ENCODE results near the gene CCNI2. TPM values are rescaled to one million over a fixed set of nuclear protein-coding genes. Genes with fewer than 3 reads are reported as not detected.

CCNI2 gene
- total RNA-seq, 1 donor from 2014 or later = 8.6 TPM

DNA sequence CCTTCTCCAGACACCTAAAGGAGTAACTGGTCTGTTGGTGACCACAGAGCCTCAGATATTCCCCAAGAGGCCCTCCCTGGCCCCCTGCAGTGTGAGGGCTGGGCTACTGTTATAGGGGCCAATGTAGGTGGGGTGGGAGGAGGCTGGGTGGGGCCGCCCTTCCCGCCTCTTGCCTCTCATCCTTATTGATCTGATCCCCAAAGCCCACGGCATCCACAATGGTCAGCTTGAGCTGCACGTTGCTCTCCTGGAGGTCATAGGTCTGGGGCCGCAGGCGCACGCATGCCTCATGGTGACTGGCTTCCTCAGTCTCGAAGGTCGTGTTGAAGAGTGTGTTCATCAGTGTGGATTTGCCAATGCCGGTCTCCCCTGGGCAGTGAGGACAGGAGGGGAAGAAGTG is 16.8 kb downstream of the CCNI2 start:
- intact Hi-C loops (cut with micrococcal nuclease) = no loop called here

DNA sequence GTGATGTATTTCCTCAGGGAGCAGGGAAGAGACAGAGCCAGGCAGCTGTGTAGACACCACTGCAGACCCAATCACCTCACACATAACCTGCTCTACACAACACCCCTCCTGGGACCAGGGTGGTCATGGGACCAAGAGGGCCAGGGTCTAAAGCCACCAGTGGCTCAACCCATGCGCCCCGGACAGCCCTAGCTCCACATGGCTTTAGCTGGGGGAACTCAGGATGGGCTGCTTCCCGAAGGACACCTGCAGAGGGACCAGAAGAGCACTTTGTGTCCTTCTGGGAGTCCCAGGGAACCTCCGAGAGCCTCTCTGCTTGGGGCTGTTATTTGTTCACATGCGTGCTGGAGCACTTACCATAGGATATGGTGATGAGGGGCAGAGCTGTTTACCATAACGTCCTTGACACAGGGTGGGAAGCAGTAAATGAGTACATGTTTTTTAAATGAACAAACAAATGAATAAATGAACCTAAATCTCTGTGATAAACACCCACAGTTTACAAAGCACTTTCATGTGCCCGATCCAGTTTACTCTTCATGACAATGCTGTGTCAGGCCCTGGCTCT is 17.5 kb downstream of the CCNI2 start:
- intact Hi-C loops (cut with micrococcal nuclease) = no loop called here

DNA sequence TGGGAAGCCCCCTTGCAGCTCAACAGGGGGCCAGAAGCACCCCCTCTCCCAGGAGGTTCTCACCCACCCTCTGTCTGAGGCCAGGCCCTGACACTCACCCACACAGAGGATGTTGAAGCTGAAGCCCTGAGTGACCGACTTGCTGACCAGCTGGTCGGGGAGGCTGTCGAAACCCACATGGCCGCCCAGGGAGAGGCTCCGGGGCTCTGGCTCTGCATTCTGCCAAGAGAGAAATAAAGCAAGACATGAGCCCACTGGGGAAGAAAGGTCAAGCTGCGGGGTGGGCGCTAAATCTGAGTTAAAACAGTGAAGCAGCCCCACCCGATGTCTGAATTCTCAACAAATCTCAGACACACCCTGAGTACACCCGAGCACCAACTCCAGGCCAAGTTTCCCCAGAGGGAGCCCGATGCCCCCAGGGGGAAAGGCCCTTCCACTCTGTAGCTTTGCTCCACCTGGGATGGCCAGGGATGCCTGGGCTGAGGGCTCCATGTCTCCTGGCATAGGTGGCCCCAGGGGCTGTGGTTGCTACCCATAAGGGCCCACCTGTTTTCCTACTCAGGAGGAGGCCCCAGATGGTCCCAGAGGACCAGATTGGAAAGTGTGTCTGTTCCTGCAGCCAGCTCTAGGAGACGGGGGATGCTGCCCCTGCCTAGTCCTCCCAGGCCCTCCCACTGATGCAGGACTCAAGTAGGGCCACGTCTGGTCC is 18.2 kb downstream of the CCNI2 start:
- intact Hi-C loops (cut with micrococcal nuclease) = no loop called here

DNA sequence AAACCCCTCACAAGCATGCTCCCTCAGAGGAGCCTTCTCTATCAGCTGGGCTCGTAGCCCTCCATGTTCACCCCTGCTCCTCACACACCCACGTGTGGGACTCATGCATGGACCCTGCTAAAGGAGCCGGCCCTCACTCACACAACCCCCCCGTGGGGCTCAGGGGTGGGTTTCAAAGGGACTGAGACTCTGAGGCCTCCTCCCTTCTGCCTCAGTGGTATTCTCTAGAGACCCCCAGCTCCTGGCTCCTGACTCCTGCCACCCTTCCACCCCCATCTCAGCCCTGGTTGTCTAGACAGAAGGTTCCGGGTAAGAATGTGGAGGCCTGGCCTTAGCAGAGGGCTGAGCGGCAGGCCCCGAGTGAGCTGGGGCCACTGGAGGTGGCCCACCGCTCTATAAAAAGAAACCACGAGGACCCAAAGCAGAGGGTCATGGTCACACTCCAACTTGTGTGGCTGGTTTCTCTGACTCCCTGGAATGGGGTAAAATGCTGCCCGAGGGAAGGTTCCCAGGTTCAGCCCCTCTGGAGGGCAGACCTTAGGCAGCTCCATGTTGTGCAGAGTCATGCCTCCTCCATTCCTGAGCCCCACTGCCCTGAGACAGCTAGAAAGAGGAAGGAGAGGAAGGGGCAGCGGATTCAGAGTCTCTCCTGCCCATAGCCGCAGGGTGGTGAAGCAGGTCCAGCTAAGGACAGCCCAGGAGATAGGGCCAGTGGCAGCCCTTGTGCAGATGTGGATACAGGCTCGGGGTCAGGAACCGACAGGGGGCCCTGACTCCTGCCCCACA is 19.0 kb downstream of the CCNI2 start:
- intact Hi-C loops (cut with micrococcal nuclease) = no loop called here

DNA sequence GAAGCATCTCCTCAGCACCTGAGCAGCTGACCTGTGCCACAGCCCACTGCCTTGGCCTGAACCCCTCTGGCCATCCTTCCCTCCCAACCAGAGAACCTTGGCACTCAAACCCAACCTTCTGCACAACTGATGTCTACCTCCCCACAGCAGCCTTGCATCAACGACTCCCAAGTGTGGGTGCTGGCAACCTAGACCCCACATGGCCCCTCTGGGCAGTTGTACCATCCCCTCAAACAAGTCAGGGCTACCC is 19.5 kb downstream of the CCNI2 start:
- intact Hi-C loops (cut with micrococcal nuclease) = no loop called here

DNA sequence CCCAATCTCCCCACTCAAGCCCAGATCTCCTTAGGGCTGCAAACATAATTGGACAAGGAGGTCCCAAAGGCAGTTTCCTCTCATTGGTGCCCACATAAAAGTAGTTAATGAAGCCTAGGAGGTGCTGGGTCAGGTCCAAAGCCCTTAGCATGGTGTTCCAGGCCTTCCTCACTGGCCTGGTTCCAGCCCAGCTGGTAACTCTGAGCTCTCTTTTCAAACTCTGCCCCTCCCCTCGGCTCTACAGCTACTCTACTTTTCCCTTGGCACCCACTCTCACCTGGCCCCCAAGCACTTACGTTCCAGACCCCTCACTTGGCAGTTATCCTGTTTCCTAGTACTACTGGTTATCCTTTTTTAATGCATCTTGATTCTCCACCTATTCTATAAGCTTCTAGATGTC is 19.9 kb downstream of the CCNI2 start:
- intact Hi-C loops (cut with micrococcal nuclease) = no loop called here

DNA sequence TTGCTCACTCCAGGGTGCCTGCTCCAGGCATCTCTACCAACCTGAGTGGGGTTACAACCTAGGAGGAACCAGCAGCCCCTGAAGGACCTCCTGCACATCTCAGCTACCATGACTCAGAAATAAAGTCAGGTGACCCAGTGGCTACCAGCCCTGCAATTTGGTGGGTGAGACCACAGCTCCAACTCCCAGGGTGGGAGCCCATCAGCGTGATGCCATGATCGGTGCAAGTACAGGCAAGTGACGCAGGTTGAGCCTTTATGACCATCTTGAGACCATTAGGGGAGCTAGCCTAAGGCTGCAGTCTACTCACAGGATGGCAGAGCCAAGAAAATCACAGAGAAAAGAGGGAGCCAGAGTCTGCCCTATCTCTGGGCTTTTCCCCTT is 21.3 kb downstream of the CCNI2 start:
- intact Hi-C loops (cut with micrococcal nuclease) = no loop called here

DNA sequence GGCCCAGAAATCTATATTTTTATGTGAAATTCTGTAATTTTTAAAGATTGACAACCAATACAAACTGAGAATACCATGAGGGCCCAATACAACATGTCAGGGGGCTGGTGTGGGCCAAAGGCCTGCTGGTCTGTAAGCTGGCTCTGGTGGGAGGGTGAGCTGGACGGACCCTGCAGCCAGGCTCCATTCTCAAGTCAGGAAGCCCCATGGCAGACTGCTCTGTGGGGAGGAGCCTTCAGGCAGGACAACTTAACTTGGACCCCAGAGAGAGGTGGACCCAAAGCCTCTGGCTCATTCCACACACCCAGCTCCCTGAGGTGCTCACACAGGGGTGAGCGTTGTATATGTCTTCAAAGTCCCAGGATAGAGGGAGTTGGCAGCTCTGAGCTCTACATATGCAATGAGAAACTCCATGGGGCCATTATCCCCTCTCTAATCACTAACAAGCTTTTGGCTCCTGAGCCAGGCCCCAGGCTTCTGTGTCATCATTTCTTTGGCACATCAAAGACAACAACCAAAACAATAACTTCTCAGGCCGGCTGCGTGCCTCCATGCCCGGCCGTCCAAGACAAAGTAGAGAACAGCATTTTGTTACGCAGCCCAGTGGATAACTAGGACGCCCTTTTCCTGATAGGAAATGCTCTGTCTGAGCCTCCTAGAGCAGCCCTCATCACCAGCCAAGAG is 23.4 kb downstream of the CCNI2 start:
- intact Hi-C loops (cut with micrococcal nuclease) = no loop called here

DNA sequence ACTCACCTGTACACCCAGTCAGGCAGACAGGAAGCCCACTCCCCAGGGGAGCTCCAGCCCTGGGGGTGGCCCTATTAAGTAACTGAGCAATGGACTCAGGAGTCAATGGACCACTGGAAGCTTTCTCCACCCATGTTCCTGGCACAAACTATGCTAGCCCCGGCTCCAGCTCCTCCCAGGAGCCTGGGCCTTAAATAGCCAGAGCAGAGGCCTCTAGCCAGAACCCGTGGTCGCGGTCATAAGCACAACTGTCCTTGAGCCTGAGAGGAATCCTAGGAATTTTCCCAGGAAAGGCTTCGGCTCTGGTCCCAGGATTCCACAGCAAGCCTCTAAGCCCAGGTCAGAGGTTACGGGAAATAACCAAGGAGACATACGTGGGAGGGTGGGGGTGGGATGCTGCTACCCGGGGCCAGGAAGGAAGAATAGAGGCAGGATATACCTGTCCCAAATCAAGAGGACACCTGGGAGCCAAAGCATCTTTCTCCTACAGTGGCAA is 24.3 kb downstream of the CCNI2 start:
- intact Hi-C loops (cut with micrococcal nuclease) = no loop called here

DNA sequence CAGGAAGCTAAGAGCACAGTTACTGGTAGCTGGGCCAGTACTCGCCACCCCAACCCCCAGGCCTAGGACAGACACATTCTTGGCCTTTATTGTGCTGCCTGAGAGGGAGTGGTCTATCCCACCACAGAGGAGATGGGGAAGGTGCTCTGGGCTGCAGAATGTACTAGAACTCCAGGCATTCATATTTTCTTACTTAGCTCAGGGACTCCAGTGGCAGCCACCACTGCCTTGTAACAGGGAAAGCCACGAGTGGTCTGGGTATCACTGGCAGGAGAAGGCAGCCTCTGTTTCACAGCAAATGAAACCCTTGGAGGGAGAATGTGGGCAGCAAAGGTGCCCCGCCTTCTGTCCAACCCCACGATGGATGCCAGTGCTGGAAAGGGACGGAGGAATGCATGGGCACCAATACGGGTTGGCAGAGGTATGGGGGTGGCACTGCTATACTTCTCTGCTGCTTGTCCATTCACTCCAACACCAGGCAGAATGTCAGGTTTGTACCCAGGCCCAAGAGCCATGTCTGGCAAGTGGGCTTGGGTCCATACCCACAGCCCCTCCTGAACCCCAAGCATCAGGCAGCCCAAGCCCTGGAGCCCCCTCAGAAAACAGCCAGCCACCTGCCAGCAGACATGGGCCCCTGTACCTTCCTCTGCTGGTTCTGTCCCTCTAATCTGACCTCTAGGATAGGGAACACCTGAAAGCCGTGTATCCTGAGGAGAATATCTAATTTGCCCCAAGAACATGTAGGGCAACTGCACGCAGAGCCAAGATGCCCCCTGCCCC is 25.3 kb downstream of the CCNI2 start:
- intact Hi-C loops (cut with micrococcal nuclease) = no loop called here

DNA sequence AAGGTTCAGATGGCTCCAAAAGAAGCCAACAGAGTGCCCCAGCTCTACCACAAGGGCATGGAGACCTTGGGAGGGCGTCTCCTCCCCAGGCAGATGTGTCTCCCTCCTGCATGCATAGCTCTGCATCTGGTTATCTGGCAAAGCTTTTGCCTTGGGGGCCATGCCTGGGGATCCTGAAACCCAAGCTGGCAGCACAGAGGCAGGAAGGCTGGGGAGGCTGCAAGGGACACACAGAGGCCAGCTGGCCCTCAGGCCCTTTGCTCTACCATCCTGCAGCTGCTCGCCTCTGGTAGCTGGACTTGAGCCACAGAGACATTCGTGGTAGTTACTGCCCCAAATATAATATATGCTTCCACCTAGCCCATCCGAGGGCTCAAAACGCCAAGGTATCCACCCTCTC is 25.9 kb downstream of the CCNI2 start:
- intact Hi-C loops (cut with micrococcal nuclease) = no loop called here

DNA sequence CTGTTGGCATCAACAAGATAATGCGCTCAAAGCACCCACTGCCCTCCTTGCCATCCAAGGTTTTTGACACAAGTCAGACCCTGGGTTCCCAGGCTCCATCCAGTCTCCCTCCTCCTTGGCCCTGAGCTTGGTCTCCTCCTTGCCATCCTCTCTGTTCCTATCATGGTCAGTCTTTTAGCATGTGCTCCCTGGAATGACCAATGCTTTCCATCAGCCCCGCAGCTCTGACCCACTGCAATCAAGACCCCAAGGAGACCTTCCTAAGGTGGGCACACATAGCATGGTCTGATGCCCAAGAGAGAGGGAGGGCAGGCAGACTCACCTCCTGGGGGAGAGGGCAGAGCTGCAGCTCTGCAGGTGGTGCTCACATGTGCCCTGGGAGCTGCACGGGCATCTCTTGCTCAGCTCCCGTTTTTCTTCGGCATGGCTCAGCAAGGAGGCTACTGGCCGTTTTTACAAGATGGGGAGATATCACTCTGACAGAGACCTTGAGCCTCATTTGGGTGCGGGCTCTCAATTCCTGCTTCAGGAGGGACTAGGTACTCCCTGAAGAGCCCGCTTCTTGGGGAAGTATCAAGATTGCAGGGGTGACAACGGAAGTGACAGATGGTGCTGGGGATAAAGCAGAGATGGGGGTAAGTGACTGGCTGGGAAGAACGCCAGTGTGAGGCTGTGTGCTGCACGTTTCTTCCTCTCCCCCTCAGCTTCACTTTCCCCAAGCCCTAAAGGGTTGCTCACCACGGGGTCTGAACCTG is 26.6 kb downstream of the CCNI2 start:
- intact Hi-C loops (cut with micrococcal nuclease) = no loop called here

DNA sequence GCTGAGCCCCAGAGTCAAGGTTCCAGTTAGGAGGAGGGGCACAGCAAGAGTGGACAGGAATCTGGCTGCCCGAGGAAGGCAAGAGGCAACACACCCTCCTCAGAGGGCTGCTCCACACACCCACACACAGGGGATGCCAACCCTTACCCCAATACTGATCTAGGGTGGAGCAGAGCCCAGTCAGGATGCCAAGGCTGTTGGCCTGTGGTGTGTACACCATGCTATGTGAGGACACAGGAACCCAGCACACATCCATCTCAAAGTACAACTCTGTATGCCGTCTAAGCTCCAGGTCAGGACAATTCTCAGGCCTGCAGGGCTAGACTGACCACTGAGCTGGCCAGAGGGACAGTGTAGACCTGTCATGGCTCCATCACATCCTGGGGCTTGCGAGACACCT is 27.2 kb downstream of the CCNI2 start:
- intact Hi-C loops (cut with micrococcal nuclease) = no loop called here

DNA sequence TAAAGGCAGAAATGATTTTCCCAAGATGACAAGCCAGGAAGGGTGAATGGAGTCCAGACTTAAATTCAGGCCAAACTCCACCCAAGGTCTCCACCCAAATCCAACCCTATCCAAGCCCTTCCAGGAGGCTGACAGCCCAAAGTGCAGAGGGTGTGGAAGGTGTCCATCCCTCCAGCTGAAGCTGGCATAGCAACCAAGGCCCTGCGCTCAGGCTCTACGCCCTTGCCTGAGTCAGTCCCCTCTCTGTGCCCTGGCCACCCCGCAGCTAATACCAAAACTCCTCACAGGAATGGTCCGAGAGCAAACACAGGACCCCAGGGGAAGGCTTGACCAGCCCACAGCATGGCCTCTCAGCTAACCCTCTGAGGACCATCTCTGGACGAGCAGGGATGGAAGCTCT is 27.7 kb downstream of the CCNI2 start:
- intact Hi-C loops (cut with micrococcal nuclease) = loop anchor here (5.0 kb wide), 2 partner anchors 38 to 47 kb away; partner anchors contain the start of gene KIF3A

DNA sequence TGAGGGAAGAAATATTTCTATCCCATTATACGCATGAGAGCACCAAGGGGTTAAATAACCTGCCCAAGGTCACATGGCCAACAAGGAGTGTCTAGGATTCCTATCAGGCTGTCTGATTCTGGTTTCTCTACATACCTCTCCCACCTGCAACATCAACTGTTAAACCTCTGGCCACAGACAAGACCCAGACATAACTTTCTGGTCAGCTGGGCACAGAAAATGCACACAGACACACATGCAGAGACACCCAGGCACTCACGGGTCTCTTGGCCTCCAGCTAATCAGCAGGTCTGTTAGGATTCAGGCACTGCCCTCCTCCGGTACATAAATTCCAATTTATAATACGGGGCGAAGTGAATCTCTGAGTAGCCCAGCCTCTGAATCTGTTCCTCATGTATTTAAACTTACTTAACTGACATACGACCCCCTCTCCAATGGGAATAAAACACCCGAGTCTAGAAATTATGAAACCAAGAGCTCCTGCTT is 28.3 kb downstream of the CCNI2 start:
- intact Hi-C loops (cut with micrococcal nuclease) = loop anchor here (5.0 kb wide), 2 partner anchors 38 to 47 kb away; partner anchors contain the start of gene KIF3A

DNA sequence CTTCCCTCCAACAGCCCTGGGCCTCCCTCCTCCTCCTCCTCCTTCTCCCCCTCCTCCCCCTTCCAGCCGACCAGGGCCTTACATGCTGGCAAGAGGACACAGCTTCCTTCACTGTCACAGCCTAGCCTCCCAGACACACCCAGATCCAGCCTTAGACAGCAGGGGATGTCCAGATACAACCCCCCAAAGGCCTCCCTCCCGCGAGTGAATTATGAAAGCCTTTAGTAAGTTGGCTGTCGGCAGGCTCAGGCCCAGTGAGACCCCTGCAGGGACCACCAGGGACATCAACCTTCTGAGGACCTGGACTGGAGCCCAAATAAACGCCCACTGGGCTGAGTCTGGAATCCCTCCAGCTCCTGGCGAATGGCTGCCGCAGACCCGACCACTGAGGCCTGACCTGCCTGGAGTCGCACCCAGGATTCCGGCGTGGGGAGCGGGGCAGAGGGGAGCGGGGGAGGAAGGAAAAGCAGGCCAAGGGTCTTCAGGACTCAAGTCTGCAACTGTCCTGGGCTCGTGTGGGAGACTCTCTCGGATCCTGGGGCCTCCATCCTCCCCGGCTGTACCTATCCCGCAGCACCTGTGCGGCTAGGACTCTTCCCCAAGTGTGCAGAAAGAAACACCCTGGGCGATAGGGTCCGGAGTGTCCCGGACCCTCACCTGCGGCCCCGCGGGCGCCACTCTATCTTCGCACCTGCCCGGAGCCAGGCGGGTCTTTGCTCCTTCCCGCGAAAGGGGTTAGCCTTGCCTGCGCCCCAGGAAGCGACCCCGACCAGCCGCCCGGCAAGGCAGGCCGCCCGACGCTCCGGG is 29.1 kb downstream of the CCNI2 start:
- intact Hi-C loops (cut with micrococcal nuclease) = loop anchor here (5.0 kb wide), 2 partner anchors 39 to 46 kb away; partner anchors contain the start of gene KIF3A

DNA sequence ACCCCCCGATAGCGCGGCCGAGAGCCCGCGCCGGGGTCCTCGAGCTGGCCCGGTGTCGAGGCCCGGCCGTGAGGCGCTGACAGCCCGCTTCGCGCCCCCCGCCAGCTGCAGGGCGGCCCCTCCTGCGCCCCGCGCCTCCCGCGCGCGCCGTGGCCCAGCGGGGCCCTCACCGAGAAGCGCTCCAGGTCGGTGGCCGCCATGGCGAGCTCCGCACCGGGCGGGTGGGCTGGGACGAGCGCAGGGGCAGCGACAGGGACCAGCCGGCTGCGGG is 29.6 kb downstream of the CCNI2 start:
- intact Hi-C loops (cut with micrococcal nuclease) = loop anchor here (5.0 kb wide), 2 partner anchors 40 to 45 kb away; partner anchors contain the start of gene KIF3A

DNA sequence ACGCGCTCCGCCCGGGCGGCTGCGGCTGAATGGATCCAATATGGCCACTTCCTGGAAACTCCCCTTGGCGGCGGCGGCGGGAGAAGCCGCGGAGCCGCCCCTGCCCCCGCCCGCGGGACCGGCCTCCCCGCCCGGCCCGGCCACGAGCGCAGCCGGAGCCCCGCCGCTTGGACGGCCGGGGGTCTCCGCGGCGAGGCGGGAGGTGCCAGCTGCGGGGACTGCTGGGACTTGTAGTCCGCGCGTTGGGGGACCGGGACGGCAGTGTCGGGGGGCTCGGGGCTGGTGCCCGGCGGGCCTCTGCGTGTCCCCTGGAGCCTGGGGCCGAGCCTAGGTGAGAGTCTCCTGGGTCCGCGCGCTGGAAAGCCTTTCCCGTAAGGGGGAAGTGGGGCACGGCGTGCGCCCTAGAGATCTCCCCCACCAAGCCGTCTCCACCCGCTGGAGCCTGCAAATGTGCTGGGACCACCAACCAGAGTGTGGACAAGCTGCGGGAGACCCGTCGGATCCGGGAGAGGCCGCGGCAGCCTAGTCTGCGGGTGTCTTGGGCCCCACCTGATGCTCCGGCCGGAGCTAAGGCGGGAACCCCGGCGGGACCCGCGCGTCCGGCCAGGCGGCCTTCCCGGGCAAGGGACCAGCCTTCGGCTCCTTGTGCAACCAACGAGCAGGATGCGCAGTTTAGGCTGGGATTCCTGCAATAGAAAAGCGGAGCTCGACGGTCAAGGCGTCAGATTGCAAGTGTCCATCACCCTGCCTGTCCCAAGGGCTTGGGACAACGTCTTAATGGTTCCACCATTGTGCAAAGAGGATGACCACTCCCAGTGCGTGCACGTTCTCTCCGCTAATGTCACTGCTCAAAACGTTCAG is 30.2 kb downstream of the CCNI2 start, which contains the start of gene SEPTIN8:
TSS of gene SEPTIN8 (minus strand) at position 31 of the 861 bp plus-strand sequence. CDS start 102 bp downstream, outside the sequence.
- intact Hi-C loops (cut with micrococcal nuclease) = loop anchor here (5.0 kb wide), 2 partner anchors 40 to 45 kb away; partner anchors contain the start of gene KIF3A

Data from T-helper 2 cell treated with Interferon-gamma antibody and Interleukin-4, amounts not matched to agents 100 ng/mL and 5 ng/mL, for 36 hours (primary cell).